HG03439 (cell line): ENCODE data around the gene OR5B2.
"Not testable (repeated sequence)": the region's sequence is repeated elsewhere in the genome, so short reads cannot be mapped to it uniquely, and the experiment has no call there.

Experiments used
- ATAC-seq: cut with Tn5 transposase; IDR thresholded peaks from one replicate; pipeline ENCODE4 v1.9.1; 2021; ENCODE audit warnings: mild to moderate bottlenecking, moderate library complexity; ENCODE audit not compliant: unreplicated experiment

The OR5B2 gene

GRCh38 chr11:58428021-58428420 lies at the start of gene OR5B2:
TSS of gene OR5B2 (minus strand) at chr11:58428121. CDS start at chr11:58423261, 4,860 bp downstream.
- no peak for ATAC-seq

- no peak for ATAC-seq
These were observed 44.0 kb upstream of the OR5B2 start for GRCh38 chr11:58471892-58472291.

- no peak for ATAC-seq
These were observed 38.4 kb upstream of the OR5B2 start for GRCh38 chr11:58466293-58466692.

GRCh38 chr11:58465690-58466089 lies 37.8 kb upstream of the OR5B2 start:
- no peak for ATAC-seq

- no peak for ATAC-seq
These were observed 23.7 kb upstream of the OR5B2 start for GRCh38 chr11:58451585-58451984.

GRCh38 chr11:58446294-58446693 lies 18.4 kb upstream of the OR5B2 start:
- ATAC-seq = no peak

- ATAC-seq = no peak
These were observed 16.4 kb upstream of the OR5B2 start for GRCh38 chr11:58444300-58444699.

- ATAC-seq = no peak
These were observed 14.2 kb upstream of the OR5B2 start, which contains the start of gene OR5B12 for GRCh38 chr11:58442136-58442535. TSS of gene OR5B12 (minus strand) at chr11:58442236. CDS start at chr11:58440151, 2,085 bp downstream.

GRCh38 chr11:58438486-58438885 lies 10.6 kb upstream of the OR5B2 start:
- ATAC-seq = no peak

GRCh38 chr11:58434217-58434616 lies 6.3 kb upstream of the OR5B2 start:
- ATAC-seq = no peak

GRCh38 chr11:58433638-58434203 lies 5.8 kb upstream of the OR5B2 start:
- ATAC-seq = no peak

- no peak for ATAC-seq
These were observed 1.4 kb upstream of the OR5B2 start for GRCh38 chr11:58429273-58429672.

- ATAC-seq = no peak
These were observed 21.1 kb downstream of the OR5B2 start, which contains the start of gene OR5B3 for GRCh38 chr11:58406774-58407173. TSS of gene OR5B3 (minus strand) at chr11:58406874. CDS start at chr11:58403409, 3,465 bp downstream.

- not testable (repeated sequence) for ATAC-seq
These were observed 28.3 kb downstream of the OR5B2 start for GRCh38 chr11:58399622-58400021.

GRCh38 chr11:58395581-58395980 lies 32.3 kb downstream of the OR5B2 start:
- no peak for ATAC-seq

GRCh38 chr11:58394195-58394594 lies 33.7 kb downstream of the OR5B2 start:
- ATAC-seq = no peak

- ATAC-seq = no peak
These were observed 35.2 kb downstream of the OR5B2 start for GRCh38 chr11:58392746-58393145.

- no peak for ATAC-seq
These were observed 36.0 kb downstream of the OR5B2 start for GRCh38 chr11:58391879-58392278.

- no peak for ATAC-seq
These were observed 37.3 kb downstream of the OR5B2 start for GRCh38 chr11:58390551-58391063.
